Loucy (cell line): Measurements from ENCODE around the gene USB1.

Experiments used
- EZH2phosphoT487 ChIP-seq: fragments of 200-600 bp; IDR thresholded peaks from 2 replicates; pipeline ENCODE4 v1.6.1; 2018; ENCODE audit warnings: antibody characterized with exemption, mild to moderate bottlenecking, moderate library complexity, borderline replicate concordance
- TF ChIP-seq, protein P1 (sequence below): fragments of 200-600 bp; sonication (generic); conservative IDR thresholded peaks from 2 replicates; pipeline ENCODE4 v1.5.1; 2014; ENCODE audit warnings: mild to moderate bottlenecking, antibody characterized with exemption, low read length

DNA sequence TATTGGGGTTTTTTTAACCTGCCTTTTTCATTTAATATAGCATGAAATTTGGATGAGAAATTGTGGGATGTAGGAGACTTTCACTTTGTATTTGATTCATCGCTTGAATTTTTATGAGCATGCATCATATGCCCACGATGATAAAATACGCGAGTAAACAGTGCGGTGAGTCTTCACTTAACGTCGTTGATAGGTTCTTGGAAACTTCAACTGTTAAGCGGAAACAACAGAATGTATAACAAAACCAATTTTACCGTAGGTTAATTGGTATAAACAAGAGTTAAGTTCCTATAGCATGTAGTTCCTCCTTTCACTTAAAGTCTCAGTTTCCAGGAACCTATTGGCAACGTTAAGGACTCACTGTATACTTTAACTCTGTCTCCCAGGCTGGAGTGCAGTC lies 53.1 kb downstream of the USB1 start:
- TF ChIP-seq, protein P1, sequence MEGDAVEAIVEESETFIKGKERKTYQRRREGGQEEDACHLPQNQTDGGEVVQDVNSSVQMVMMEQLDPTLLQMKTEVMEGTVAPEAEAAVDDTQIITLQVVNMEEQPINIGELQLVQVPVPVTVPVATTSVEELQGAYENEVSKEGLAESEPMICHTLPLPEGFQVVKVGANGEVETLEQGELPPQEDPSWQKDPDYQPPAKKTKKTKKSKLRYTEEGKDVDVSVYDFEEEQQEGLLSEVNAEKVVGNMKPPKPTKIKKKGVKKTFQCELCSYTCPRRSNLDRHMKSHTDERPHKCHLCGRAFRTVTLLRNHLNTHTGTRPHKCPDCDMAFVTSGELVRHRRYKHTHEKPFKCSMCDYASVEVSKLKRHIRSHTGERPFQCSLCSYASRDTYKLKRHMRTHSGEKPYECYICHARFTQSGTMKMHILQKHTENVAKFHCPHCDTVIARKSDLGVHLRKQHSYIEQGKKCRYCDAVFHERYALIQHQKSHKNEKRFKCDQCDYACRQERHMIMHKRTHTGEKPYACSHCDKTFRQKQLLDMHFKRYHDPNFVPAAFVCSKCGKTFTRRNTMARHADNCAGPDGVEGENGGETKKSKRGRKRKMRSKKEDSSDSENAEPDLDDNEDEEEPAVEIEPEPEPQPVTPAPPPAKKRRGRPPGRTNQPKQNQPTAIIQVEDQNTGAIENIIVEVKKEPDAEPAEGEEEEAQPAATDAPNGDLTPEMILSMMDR, result no peak
- TF ChIP-seq EZH2phosphoT487, result no peak
